ENCODE results near the gene BAG5.

Gene BAG5

DNA sequence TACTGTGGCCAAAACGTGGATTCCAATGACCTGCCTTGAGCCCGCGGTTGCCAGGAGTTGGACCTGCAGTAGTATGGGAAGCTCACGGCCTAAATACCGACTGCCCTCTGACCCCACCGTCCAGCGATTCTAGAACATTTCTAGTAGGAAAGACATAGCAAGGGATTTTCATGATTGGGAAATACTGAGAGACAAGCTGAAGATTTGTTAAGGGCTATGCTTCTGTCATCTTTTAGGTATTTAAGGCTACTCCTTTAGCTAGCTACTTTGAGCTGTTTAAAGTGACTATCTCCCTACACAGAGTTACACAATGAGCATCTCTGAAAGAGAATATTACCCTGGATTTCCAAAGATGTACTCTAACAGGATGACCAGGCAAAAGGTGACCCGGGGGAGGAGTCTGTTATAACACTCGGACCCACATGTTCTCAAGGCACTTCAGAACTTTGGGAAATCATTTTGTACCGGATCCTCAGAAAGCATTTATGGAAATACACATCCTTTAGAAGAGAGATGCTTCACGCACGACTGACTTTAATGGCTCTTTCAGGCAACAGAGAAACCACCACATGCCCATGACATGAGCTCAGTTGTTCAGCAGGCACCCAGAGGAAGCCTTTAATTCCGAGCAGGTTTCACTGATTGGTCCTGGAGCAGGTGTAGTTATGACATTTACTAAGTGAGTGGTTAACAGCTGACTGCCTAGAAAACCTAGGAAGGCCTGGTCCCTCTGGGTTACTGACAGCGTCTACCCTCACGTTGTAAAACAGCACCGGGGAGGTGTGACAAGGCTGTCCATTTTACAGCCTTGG, 4.2 kb downstream of the BAG5 start:
- Histone ChIP-seq H3K4me3 (ENCODE audit: low read depth in 1 of 2, low read length in 1 of 2) (no peak overlapping the region), H3K27me3 (no peaks in the 10 kb centered on the region), H3K9me3 (no peaks in the 10 kb centered on the region), H3K27ac (no peak overlapping the region), H3K4me1 (ENCODE audit: control insufficient read depth in 1 of 2, insufficient read depth in 1 of 2, low read depth in 1 of 2, low read length in 1 of 2) (peaks cover 16 to 20% of the 10 kb centered on the region in 2 experiments), H3K36me3 (peaks cover 28% of the 10 kb centered on the region)
- TF ChIP-seq, protein P1, sequence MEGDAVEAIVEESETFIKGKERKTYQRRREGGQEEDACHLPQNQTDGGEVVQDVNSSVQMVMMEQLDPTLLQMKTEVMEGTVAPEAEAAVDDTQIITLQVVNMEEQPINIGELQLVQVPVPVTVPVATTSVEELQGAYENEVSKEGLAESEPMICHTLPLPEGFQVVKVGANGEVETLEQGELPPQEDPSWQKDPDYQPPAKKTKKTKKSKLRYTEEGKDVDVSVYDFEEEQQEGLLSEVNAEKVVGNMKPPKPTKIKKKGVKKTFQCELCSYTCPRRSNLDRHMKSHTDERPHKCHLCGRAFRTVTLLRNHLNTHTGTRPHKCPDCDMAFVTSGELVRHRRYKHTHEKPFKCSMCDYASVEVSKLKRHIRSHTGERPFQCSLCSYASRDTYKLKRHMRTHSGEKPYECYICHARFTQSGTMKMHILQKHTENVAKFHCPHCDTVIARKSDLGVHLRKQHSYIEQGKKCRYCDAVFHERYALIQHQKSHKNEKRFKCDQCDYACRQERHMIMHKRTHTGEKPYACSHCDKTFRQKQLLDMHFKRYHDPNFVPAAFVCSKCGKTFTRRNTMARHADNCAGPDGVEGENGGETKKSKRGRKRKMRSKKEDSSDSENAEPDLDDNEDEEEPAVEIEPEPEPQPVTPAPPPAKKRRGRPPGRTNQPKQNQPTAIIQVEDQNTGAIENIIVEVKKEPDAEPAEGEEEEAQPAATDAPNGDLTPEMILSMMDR (IDR thresholded peaks at IDR 0.05) = no peak

DNA sequence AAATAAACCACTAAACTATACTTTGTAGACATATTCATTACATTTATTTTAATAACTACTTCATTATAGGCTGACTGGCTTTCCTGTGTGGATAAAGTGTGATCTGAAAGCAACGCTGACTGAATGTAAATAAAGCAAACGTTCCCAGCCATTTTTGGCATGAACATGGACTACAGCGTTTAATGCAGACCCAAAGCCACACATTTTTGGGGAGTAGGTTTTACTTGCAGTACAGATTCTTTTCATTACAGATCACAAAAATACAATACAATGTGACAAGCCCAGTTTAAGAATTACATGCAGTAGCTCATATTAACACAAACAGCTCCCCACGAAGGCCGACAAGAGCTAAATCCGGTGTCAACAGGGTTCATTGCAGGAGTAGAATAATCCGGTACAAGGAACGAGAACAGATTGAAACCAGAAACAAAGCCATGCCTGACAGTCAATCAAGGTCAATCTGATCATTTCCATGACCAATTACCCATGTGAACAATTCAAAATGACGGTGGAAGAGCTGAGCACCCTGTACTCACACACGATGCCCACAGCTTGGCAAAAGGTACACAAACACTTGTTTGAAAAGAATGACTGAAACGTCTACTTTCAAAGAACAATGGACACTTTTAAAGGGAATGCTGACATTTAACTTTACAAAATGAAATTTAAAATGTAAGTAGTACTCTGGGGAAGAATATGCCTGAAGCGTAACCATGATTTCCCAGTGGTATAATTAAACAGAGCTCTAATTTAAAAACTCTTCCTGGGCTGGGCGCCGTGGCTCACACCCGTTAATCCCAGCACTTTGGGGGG, 5.3 kb downstream of the BAG5 start:
- no peak overlapping the region for H3K4me3 ChIP-seq (ENCODE audit: low read depth in 1 of 2, low read length in 1 of 2)
- no peak overlapping the region for H3K27ac ChIP-seq
- H3K9me3 ChIP-seq = no peaks in the 10 kb centered on the region
- TF ChIP-seq, protein P1 (IDR thresholded peaks at IDR 0.05) = no peak
- peaks cover 14 to 17% of the 10 kb centered on the region in 2 experiments for H3K4me1 ChIP-seq (ENCODE audit: control insufficient read depth in 1 of 2, insufficient read depth in 1 of 2, low read depth in 1 of 2, low read length in 1 of 2)
- peaks cover 25% of the 10 kb centered on the region for H3K36me3 ChIP-seq
- no peaks in the 10 kb centered on the region for H3K27me3 ChIP-seq

DNA sequence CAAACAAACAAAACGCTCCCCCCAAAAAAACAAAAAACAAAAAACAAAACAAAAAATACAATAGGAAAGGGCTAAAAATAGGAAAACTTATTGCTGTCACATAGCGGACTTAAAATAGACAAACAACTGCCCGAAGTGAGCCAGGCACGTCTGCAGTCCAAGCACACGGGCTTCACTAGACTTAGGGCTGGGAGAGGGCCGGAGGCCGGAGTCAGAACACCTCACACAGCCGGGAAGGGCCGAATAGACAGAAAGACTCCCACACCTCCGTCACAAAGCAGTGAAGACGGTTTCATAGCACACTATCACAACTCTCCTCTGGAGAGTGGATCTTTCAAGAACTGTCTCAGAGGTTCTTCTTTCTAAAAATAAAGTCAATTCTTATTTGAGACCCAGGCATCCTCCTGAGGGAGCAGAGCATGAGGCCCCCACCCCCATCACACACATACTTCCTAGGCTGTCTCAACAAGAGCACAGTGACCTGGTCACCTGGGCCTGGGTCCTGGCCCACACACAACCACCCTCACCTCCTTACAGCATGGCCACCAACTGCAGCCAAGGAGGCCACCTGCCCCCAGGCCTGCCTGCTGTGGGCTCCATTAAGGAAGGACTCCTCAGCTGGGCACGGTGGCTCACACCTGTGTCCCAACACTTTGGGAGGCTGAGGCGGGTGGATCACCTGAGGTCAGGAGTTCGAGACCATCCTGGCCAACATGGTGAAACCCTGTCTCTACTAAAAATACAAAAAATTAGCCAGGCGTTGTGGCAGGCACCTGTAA, 6.7 kb downstream of the BAG5 start:
- no peaks in the 10 kb centered on the region for H3K9me3 ChIP-seq
- TF ChIP-seq, protein P1 (IDR thresholded peaks at IDR 0.05) = no peak
- no peaks in the 10 kb centered on the region for H3K27me3 ChIP-seq
- H3K27ac ChIP-seq = no peak overlapping the region
- H3K4me1 ChIP-seq (ENCODE audit: control insufficient read depth in 1 of 2, insufficient read depth in 1 of 2, low read depth in 1 of 2, low read length in 1 of 2) = peaks cover 2 to 4% of the 10 kb centered on the region in 2 experiments
- H3K36me3 ChIP-seq = peaks cover 23% of the 10 kb centered on the region
- H3K4me3 ChIP-seq (ENCODE audit: low read depth in 1 of 2, low read length in 1 of 2) = no peak overlapping the region

DNA sequence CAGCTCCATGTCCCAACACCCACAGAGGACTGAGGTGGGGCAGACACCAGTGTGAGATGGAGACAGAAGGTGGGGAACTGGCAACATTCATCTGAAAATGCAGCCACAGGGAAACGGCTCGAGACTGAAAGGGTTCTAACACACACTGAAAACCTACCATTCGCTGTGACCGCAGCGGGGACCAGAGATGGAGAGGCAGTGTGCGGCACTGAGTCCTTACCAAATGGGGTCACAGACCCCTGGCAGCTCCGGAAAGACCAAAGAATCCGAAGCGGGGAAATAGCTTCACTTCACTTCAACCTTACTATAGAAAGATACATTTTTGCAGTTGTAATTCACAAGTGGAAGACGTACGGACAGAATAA, 9.6 kb downstream of the BAG5 start:
- H3K9me3 ChIP-seq = no peaks in the 10 kb centered on the region
- no peak overlapping the region for H3K4me3 ChIP-seq (ENCODE audit: low read depth in 1 of 2, low read length in 1 of 2)
- TF ChIP-seq, protein P1 (IDR thresholded peaks at IDR 0.05) = no peak
- no peaks in the 10 kb centered on the region for H3K36me3 ChIP-seq
- no peak overlapping the region for H3K27ac ChIP-seq
- no peaks in the 10 kb centered on the region for H3K4me1 ChIP-seq (ENCODE audit: control insufficient read depth in 1 of 2, insufficient read depth in 1 of 2, low read depth in 1 of 2, low read length in 1 of 2)
- H3K27me3 ChIP-seq = no peaks in the 10 kb centered on the region

DNA sequence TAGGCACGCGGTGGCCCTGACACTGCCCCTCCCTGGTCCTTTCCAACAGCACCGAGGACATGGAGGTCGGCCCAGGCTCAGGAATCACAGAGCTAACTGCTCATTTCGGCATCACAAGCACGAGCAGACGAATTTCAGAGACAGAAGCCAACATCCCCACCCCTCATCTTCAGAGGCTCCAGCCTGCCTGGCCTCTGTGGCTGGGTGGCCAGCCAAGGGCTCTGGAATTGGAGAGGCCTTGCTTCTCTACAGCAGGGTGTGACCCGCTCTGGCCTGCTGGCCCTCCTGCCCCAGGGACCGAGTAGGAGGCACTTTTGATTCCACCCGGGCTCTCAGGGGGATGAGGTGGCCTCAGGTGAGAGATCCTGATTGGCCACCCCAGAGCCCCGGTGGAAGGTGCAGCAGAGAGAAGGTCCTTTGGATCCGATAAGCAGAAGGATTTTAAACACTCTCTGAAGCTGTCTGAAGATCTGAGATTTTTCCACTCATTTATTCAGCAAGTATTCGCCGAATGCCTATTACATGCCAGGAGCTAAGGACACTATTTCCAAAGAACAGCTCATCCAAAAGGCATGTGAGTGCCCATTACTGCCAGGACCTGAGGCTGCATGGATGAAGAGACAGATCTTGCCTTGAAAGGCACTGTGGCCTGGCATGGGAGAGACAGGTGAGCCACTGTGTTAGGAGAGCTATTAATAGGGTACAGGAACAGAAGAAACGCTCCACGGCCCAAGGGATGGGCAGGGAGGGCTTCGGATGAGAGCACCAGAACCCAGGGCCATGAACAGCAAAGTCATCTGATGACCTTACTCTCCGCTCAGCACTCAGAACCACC, 10.2 kb downstream of the BAG5 start:
- H3K27me3 ChIP-seq = no peaks in the 10 kb centered on the region
- no peaks in the 10 kb centered on the region for H3K9me3 ChIP-seq
- no peak overlapping the region for H3K4me3 ChIP-seq (ENCODE audit: low read depth in 1 of 2, low read length in 1 of 2)
- no peak overlapping the region for H3K27ac ChIP-seq
- no peaks in the 10 kb centered on the region for H3K36me3 ChIP-seq
- no peaks in the 10 kb centered on the region for H3K4me1 ChIP-seq (ENCODE audit: control insufficient read depth in 1 of 2, insufficient read depth in 1 of 2, low read depth in 1 of 2, low read length in 1 of 2)
- TF ChIP-seq, protein P1 (IDR thresholded peaks at IDR 0.05) = no peak

Data from neutrophil (primary cell).